ENCODE measurements around the gene SMYD3. TPM values are rescaled to one million over a fixed set of nuclear protein-coding genes. Genes with fewer than 3 reads are reported as not detected.

The SMYD3 gene
- total and polyA plus RNA-seq, 10 of the 15 experiments (the other 5 are each of a cell fraction or from before 2014, with no cell fraction given), result 18.3 to 54.0 (median 24.8) TPM

DNA sequence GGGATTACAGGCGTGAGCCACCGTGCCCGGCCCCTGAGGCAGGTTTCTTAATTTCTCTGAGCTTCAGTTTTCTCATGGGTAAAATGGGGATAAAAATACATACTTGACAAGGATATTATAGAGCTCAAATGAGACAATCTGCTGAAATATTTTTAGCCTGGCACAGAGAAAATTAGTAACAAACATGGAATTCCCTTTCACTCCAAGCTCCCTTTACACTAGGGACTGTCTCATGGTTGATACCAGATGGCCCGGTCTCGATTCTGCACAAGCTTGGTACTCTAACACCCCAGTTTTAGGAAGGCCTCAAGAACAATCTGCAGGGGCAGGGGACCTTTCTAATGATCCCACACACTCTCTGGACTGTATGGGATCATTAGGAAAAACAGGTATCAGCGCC, 671.7 kb downstream of the SMYD3 start:
- ChIA-PET POLR2A (no interaction called here), CTCF (interaction anchor here (1.4 kb wide), 1 partner anchor 53 kb away, joined by 3 read pairs; no protein-coding TSS in a partner anchor), RAD21 (ENCODE audit: unreplicated experiment) (no interaction called here), SMC1A (ENCODE audit: uncharacterized antibody, unreplicated experiment) (interaction anchor here (1.4 kb wide), 1 partner anchor 30 kb away, joined by 3 read pairs; no protein-coding TSS in a partner anchor)
- Histone ChIP-seq H3K79me2 (ENCODE audit: control insufficient read depth, insufficient read depth, low read length) (no peaks in the 10 kb centered on the region), H3K36me3 (ENCODE audit: control insufficient read depth in 2 of 2, insufficient read depth in 2 of 2, low read length in 1 of 2) (no peaks in the 10 kb centered on the region; a peak in 2 of 4 replicates), H3K4me2 (ENCODE audit: control insufficient read depth, insufficient read depth) (no peak overlapping the region), H3K27me3 (replicated peaks in 1 of 2; ENCODE audit: control insufficient read depth in 2 of 2, insufficient read depth in 2 of 2, low read length in 1 of 2) (no peaks in the 10 kb centered on the region), H3K4me3 (no peak overlapping the region), H2AFZ (ENCODE audit: control insufficient read depth, low read depth, low read length) (no peak overlapping the region), H4K20me1 (ENCODE audit: control insufficient read depth, insufficient read depth) (no peaks in the 10 kb centered on the region), H3K9ac (ENCODE audit: control insufficient read depth, insufficient read depth, low read length) (no peak overlapping the region), H3K9me3 (replicated peaks; ENCODE audit: control insufficient read depth, insufficient read depth, low read length) (no peaks in the 10 kb centered on the region; the same call in 2 of the 3 replicates), H3K4me1 (ENCODE audit: control insufficient read depth, insufficient read depth, low read length) (no peaks in the 10 kb centered on the region), H3K27ac (ENCODE audit: control insufficient read depth, insufficient read depth) (no peak overlapping the region)
- BruUV-seq (replicated peaks), result no TSS peak
- 76% methylated on average over 6 of the region's 6 CpGs for WGBS (ENCODE audit: insufficient coverage, insufficient replicate concordance, low lambda C conversion rate, missing lambda C conversion rate)
- in situ Hi-C loops (cut with MboI), result no loop called here
- DNase-seq (ENCODE audit: low read depth, low spot score) (no peak), FAIRE-seq (no peak), ATAC-seq (no peak)
- intact Hi-C loops (cut with micrococcal nuclease; ENCODE audit: unreplicated experiment), result no loop called here
- no peak for TF ChIP-seq MTA2 (IDR thresholded peaks at IDR 0.05; ENCODE audit: low read depth)
- TF ChIP-seq SIN3A (IDR thresholded peaks at IDR 0.05; ENCODE audit: low read depth, low read length), result no peak
- TF ChIP-seq, protein P1, sequence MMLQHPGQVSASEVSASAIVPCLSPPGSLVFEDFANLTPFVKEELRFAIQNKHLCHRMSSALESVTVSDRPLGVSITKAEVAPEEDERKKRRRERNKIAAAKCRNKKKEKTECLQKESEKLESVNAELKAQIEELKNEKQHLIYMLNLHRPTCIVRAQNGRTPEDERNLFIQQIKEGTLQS (IDR thresholded peaks at IDR 0.05; ENCODE audit: borderline replicate concordance, extremely low read depth, low read depth, low read length), result no peak
- no peak for TF ChIP-seq ZNF24 (IDR thresholded peaks at IDR 0.05)
- no peak for TF ChIP-seq KLF5 (IDR thresholded peaks at IDR 0.05; ENCODE audit: partially characterized antibody)
- TF ChIP-seq MYB (IDR thresholded peaks at IDR 0.05; ENCODE audit: borderline replicate concordance, low read depth, low read length), result no peak
- no peak for TF ChIP-seq NR2C2 (IDR thresholded peaks at IDR 0.05; ENCODE audit: borderline replicate concordance, control insufficient read depth, insufficient read length, low read depth)
- TF ChIP-seq LARP7 (IDR thresholded peaks at IDR 0.05), result no peak
- no peak for TF ChIP-seq MTA3 (IDR thresholded peaks at IDR 0.05; ENCODE audit: borderline replicate concordance, low read length)
- TF ChIP-seq, protein P2, sequence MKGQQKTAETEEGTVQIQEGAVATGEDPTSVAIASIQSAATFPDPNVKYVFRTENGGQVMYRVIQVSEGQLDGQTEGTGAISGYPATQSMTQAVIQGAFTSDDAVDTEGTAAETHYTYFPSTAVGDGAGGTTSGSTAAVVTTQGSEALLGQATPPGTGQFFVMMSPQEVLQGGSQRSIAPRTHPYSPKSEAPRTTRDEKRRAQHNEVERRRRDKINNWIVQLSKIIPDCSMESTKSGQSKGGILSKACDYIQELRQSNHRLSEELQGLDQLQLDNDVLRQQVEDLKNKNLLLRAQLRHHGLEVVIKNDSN (IDR thresholded peaks at IDR 0.05; ENCODE audit: borderline replicate concordance, extremely low read length, insufficient read depth, low read depth, low read length), result no peak
- TF ChIP-seq EGR1 (IDR thresholded peaks at IDR 0.05; ENCODE audit: borderline replicate concordance in 1 of 2, low read depth in 2 of 2, low read length in 2 of 2), result no peak
- TF ChIP-seq, protein P3, sequence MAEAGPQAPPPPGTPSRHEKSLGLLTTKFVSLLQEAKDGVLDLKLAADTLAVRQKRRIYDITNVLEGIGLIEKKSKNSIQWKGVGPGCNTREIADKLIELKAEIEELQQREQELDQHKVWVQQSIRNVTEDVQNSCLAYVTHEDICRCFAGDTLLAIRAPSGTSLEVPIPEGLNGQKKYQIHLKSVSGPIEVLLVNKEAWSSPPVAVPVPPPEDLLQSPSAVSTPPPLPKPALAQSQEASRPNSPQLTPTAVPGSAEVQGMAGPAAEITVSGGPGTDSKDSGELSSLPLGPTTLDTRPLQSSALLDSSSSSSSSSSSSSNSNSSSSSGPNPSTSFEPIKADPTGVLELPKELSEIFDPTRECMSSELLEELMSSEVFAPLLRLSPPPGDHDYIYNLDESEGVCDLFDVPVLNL (IDR thresholded peaks at IDR 0.05; ENCODE audit: low read depth, low read length), result no peak
- no peak for TF ChIP-seq TCF3 (IDR thresholded peaks at IDR 0.05; ENCODE audit: borderline replicate concordance, insufficient read depth, low read depth, low read length)
- TF ChIP-seq, protein P4, sequence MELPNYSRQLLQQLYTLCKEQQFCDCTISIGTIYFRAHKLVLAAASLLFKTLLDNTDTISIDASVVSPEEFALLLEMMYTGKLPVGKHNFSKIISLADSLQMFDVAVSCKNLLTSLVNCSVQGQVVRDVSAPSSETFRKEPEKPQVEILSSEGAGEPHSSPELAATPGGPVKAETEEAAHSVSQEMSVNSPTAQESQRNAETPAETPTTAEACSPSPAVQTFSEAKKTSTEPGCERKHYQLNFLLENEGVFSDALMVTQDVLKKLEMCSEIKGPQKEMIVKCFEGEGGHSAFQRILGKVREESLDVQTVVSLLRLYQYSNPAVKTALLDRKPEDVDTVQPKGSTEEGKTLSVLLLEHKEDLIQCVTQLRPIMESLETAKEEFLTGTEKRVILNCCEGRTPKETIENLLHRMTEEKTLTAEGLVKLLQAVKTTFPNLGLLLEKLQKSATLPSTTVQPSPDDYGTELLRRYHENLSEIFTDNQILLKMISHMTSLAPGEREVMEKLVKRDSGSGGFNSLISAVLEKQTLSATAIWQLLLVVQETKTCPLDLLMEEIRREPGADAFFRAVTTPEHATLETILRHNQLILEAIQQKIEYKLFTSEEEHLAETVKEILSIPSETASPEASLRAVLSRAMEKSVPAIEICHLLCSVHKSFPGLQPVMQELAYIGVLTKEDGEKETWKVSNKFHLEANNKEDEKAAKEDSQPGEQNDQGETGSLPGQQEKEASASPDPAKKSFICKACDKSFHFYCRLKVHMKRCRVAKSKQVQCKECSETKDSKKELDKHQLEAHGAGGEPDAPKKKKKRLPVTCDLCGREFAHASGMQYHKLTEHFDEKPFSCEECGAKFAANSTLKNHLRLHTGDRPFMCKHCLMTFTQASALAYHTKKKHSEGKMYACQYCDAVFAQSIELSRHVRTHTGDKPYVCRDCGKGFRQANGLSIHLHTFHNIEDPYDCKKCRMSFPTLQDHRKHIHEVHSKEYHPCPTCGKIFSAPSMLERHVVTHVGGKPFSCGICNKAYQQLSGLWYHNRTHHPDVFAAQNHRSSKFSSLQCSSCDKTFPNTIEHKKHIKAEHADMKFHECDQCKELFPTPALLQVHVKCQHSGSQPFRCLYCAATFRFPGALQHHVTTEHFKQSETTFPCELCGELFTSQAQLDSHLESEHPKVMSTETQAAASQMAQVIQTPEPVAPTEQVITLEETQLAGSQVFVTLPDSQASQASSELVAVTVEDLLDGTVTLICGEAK (IDR thresholded peaks at IDR 0.05; ENCODE audit: borderline replicate concordance), result no peak
- TF ChIP-seq, protein P5, sequence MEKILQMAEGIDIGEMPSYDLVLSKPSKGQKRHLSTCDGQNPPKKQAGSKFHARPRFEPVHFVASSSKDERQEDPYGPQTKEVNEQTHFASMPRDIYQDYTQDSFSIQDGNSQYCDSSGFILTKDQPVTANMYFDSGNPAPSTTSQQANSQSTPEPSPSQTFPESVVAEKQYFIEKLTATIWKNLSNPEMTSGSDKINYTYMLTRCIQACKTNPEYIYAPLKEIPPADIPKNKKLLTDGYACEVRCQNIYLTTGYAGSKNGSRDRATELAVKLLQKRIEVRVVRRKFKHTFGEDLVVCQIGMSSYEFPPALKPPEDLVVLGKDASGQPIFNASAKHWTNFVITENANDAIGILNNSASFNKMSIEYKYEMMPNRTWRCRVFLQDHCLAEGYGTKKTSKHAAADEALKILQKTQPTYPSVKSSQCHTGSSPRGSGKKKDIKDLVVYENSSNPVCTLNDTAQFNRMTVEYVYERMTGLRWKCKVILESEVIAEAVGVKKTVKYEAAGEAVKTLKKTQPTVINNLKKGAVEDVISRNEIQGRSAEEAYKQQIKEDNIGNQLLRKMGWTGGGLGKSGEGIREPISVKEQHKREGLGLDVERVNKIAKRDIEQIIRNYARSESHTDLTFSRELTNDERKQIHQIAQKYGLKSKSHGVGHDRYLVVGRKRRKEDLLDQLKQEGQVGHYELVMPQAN (conservative IDR thresholded peaks at IDR 0.05), result no peak
- TF ChIP-seq EED (IDR thresholded peaks at IDR 0.05; ENCODE audit: low read depth), result no peak
